WERI-Rb-1 (cell line): Measurements from ENCODE around the gene PARD3B.

Source experiments
- DNase-seq: peaks from one replicate; pipeline ENCODE4 v3.0.0-alpha.2; 2020
- H3K27ac ChIP-seq: fragments of 250-450 bp; sonication (Bioruptor Pico); 2 replicates; pipeline ENCODE4 v1.5.1; 2020; ENCODE audit warnings: mild to moderate bottlenecking, moderate library complexity
- H3K27me3 ChIP-seq: fragments of 250-450 bp; sonication (Bioruptor Pico); 2 replicates; pipeline ENCODE4 v1.5.1; 2021; ENCODE audit warnings: mild to moderate bottlenecking, low read depth, moderate library complexity; ENCODE audit not compliant: insufficient read depth, severe bottlenecking
- H3K36me3 ChIP-seq: fragments of 250-450 bp; sonication (Bioruptor Pico); 2 replicates; pipeline ENCODE4 v1.5.1; 2020; ENCODE audit warnings: mild to moderate bottlenecking, moderate library complexity
- H3K4me3 ChIP-seq: 2 replicates; pipeline ENCODE4 v1.5.1; 2011; ENCODE audit warnings: low read depth, mild to moderate bottlenecking, control low read depth, low read length
- H3K9me3 ChIP-seq: fragments of 250-450 bp; sonication (Bioruptor Pico); 2 replicates; pipeline ENCODE4 v1.5.1; 2021; ENCODE audit warnings: mild to moderate bottlenecking, moderate library complexity; ENCODE audit not compliant: severe bottlenecking
- TF ChIP-seq, protein P1 (sequence below): IDR thresholded peaks from 2 replicates; pipeline ENCODE4 v1.5.1; 2011; ENCODE audit warnings: low read depth, mild to moderate bottlenecking, control low read depth, inconsistent platforms, low read length

Gene PARD3B

DNA sequence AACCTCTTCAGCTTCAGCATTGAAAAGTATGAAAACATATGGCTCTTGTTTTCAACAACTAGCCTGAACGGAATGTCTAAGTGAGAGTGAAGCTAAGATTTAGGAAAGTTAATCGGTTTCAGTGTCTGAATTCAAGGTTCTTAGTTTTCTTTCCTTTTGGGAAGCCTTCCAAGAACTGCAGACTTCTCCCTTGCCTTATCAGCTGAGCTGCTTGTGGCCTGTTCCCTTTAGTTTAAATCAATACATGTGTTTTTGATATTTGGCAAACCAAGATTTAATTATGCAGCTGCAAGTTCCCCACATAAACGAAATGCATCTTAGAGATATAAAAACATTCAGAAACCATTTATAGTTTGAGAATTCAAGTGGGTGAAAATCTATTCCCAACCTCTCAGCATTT lies 862.7 kb downstream of the PARD3B start:
- Histone ChIP-seq H3K9me3 (no peaks in the 10 kb centered on the region), H3K27ac (no peak overlapping the region), H3K27me3 (no peaks in the 10 kb centered on the region), H3K4me3 (no peak overlapping the region), H3K36me3 (no peaks in the 10 kb centered on the region)
- TF ChIP-seq, protein P1, sequence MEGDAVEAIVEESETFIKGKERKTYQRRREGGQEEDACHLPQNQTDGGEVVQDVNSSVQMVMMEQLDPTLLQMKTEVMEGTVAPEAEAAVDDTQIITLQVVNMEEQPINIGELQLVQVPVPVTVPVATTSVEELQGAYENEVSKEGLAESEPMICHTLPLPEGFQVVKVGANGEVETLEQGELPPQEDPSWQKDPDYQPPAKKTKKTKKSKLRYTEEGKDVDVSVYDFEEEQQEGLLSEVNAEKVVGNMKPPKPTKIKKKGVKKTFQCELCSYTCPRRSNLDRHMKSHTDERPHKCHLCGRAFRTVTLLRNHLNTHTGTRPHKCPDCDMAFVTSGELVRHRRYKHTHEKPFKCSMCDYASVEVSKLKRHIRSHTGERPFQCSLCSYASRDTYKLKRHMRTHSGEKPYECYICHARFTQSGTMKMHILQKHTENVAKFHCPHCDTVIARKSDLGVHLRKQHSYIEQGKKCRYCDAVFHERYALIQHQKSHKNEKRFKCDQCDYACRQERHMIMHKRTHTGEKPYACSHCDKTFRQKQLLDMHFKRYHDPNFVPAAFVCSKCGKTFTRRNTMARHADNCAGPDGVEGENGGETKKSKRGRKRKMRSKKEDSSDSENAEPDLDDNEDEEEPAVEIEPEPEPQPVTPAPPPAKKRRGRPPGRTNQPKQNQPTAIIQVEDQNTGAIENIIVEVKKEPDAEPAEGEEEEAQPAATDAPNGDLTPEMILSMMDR, result no peak
- DNase-seq, result no peak

- DNase-seq, result no peak
- H3K36me3 ChIP-seq, result no peaks in the 10 kb centered on the region
- H3K9me3 ChIP-seq, result no peaks in the 10 kb centered on the region
- TF ChIP-seq, protein P1, result no peak
- H3K27me3 ChIP-seq, result no peaks in the 10 kb centered on the region
- no peak overlapping the region for H3K27ac ChIP-seq
- no peak overlapping the region for H3K4me3 ChIP-seq
Measured at GRCh38 chr2:205408696-205409095, 863.4 kb downstream of the PARD3B start.

DNA sequence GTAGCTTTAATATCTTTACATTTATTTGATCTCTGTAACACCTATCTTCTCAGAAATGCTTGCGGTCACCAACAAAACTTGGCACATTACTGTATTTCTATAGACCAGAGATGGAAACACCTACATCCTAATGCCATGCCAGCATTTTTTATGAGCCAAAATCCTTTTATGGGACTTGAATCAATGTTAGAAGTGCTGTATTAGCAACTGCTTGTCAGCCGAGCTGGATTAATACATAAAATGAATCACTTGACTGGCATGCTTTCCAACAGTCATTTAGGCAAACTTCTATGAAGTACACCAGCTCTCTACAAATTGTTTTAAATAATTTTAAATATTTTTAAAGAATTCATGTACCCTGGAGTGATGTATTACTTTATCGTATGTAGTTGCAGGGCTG lies 864.1 kb downstream of the PARD3B start:
- H3K4me3 ChIP-seq, result no peak overlapping the region
- TF ChIP-seq, protein P1, result no peak
- no peak for DNase-seq
- no peaks in the 10 kb centered on the region for H3K9me3 ChIP-seq
- no peaks in the 10 kb centered on the region for H3K27me3 ChIP-seq
- H3K36me3 ChIP-seq, result no peaks in the 10 kb centered on the region
- H3K27ac ChIP-seq, result no peak overlapping the region

GRCh38 chr2:205411558-205411957 lies 866.3 kb downstream of the PARD3B start:
- Histone ChIP-seq H3K36me3 (no peaks in the 10 kb centered on the region), H3K27ac (no peak overlapping the region), H3K27me3 (no peaks in the 10 kb centered on the region), H3K4me3 (no peak overlapping the region), H3K9me3 (no peaks in the 10 kb centered on the region)
- TF ChIP-seq, protein P1, result no peak
- DNase-seq, result no peak

DNA sequence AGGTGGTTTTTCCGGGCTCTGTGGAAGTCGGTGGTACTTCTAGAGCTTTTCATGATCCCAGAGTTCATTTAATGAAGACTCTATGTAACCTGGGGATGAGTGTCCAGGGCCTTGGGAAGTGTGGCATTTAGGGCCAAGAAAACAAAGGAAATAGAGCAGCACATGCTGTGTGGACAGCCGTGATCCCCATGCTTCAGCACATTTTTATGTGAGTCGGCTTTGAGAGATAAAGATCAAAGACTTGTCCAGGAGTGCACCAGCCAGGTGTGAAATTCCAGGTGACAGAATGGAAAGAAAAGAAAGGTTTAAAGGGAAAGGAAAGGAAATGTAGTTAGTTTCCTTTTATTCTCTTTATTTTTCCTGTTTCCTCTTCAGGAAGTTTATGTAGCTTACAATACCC lies 879.1 kb downstream of the PARD3B start:
- H3K9me3 ChIP-seq, result no peaks in the 10 kb centered on the region
- no peaks in the 10 kb centered on the region for H3K36me3 ChIP-seq
- H3K27ac ChIP-seq, result no peak overlapping the region

DNA sequence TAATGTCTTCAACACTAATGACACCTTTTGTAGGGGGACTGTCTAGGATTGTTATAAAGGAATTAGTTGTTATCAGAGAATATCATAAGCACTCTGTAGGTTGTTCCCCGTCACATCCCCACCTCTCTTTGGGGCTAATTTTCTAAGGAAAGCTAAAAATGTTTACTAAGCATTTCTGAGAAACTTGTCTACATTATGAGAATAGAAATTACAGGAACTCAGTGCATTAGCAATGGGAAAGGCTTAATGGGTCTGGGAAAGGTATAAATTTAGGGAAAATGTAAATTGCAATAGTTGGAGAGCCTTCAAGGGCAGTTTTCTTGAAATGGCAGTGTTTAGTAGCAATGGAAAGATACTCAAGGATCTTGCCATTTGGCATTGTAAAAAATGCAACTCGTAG lies 879.8 kb downstream of the PARD3B start:
- Histone ChIP-seq H3K4me3 (no peak overlapping the region), H3K27ac (no peak overlapping the region), H3K27me3 (no peaks in the 10 kb centered on the region), H3K9me3 (no peaks in the 10 kb centered on the region), H3K36me3 (no peaks in the 10 kb centered on the region)
- DNase-seq, result no peak
- TF ChIP-seq, protein P1, result no peak

More for the DNA sequence above, 879.1 kb downstream of the PARD3B start:
- H3K27me3 ChIP-seq, result no peaks in the 10 kb centered on the region
- TF ChIP-seq, protein P1, result no peak
- no peak for DNase-seq
- H3K4me3 ChIP-seq, result no peak overlapping the region
